ENCODE results near the gene GUK1.

The GUK1 gene

DNA sequence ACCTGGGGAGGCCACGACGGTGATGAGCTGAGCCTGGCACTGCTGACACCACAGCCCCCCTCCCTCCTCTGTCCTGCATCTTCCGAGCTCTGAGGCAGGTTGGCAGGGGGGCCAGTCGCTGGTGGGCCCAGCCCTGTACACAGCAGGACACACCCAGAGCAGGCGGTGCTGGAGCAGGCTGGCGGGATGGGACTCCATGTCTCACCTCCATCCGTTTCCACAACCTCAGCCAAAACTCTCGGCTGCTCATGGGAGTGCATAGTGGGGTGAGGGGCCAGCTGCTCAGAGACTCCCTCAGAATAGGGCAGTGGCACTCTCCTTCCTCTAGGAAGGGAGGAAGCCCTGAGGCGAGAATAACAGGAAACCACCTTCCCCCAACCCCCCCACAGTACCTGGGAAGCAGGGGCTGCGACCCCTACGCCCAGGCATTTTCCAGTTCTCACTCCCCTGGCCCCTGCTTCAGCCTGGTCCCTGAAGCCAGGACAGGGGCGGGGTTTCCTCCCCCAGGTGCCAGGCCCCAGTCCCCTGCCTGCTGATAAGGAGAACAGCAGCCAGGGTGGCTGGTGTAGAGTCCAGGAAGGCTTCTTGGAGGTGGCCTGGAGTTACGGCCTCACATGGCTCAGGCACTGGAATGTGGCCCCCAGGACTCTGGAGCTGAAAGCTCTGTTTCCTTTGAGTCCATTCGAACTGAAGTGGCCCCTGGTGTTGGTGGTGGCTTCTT is 22.4 kb downstream of the GUK1 start:
- DNase-seq (ENCODE audit: low read depth, low spot score), result no peak
- in situ Hi-C loops (cut with HindIII; ENCODE audit: low sequenced_read_pairs), result no loop called here
- no peak overlapping the region for H3K4me3 ChIP-seq (ENCODE audit: low read depth, low read length)
- TF ChIP-seq, protein P1, sequence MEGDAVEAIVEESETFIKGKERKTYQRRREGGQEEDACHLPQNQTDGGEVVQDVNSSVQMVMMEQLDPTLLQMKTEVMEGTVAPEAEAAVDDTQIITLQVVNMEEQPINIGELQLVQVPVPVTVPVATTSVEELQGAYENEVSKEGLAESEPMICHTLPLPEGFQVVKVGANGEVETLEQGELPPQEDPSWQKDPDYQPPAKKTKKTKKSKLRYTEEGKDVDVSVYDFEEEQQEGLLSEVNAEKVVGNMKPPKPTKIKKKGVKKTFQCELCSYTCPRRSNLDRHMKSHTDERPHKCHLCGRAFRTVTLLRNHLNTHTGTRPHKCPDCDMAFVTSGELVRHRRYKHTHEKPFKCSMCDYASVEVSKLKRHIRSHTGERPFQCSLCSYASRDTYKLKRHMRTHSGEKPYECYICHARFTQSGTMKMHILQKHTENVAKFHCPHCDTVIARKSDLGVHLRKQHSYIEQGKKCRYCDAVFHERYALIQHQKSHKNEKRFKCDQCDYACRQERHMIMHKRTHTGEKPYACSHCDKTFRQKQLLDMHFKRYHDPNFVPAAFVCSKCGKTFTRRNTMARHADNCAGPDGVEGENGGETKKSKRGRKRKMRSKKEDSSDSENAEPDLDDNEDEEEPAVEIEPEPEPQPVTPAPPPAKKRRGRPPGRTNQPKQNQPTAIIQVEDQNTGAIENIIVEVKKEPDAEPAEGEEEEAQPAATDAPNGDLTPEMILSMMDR (IDR thresholded peaks at IDR 0.05; ENCODE audit: low read depth, low read length), result no peak

DNA sequence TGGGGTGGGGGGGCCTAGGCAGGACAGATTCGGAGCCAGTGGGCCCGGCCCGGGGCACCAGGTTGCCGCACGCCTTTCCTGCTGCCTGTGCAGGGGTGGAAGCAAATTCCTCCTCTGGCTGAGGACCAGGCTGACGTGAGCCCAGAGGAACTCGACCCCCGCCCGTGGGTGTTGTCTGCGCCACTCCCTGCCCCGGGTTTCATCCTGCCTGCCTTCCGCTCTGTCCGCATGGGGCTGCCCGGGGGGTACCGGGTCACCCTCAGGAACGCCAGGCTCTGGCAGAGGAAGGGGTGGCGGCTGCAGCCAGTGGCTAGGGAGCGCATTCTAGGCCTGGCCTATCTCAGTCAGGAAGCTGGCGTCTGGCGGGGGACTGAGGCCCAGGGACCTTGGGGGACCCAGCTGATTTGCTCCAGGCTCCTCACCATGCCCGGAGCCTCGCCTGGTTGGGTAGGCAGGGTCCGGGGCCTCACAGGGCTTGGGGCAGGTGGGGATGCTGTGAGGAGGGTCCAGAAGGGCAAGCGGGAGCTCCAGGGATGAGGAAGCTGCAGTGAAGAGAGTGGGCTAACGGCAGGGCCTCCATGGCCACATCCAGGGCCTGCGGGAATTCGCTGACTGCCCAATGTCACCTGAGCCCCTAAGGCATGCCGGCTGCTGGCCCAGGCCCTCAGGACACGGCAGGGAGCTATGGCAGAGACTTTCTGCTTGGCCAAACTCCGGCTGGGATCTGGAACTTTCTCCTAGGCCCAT is 23.1 kb downstream of the GUK1 start:
- in situ Hi-C loops (cut with HindIII; ENCODE audit: low sequenced_read_pairs), result no loop called here
- no peak overlapping the region for H3K4me3 ChIP-seq (ENCODE audit: low read depth, low read length)
- DNase-seq (ENCODE audit: low read depth, low spot score), result peak; percentile 4
- TF ChIP-seq, protein P1 (IDR thresholded peaks at IDR 0.05; ENCODE audit: low read depth, low read length), result no peak

DNA sequence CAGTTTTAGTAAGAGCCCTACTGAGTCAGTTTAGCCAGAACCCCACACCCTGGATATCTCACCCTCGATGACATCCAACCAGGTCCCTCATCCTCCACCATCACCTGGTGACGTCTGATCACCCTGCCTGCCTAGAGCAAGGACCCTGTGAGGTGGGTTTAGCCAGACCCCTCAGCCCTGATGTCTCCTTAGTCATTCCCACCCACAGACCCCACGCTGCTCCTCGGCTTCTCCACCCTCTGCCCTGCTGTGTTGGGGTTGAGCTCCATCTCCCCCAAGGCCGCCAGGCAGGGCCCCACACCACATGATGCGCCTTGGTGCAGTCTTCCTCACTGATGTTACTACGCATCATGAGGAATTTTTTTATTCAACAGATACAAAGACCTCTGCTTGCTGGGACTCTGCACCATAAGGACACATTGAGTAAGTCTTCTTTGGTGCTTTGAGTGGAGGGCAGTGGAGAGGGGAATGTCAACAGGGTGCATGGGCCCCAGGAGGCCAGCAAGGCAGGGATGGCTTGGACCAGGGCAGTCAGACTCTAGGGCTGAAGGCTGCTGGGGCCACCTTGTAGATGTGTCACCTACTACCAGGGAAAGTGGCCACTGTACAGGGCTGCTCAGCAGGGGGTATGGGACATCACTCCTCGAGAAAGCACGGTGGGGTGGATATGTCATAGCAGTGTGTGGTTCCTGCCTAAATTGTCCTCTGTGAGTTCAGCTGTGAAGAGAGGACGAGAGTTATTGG is 23.9 kb downstream of the GUK1 start:
- in situ Hi-C loops (cut with HindIII; ENCODE audit: low sequenced_read_pairs), result no loop called here
- no peak for DNase-seq (ENCODE audit: low read depth, low spot score)
- H3K4me3 ChIP-seq (ENCODE audit: low read depth, low read length), result no peak overlapping the region
- TF ChIP-seq, protein P1 (IDR thresholded peaks at IDR 0.05; ENCODE audit: low read depth, low read length), result no peak

DNA sequence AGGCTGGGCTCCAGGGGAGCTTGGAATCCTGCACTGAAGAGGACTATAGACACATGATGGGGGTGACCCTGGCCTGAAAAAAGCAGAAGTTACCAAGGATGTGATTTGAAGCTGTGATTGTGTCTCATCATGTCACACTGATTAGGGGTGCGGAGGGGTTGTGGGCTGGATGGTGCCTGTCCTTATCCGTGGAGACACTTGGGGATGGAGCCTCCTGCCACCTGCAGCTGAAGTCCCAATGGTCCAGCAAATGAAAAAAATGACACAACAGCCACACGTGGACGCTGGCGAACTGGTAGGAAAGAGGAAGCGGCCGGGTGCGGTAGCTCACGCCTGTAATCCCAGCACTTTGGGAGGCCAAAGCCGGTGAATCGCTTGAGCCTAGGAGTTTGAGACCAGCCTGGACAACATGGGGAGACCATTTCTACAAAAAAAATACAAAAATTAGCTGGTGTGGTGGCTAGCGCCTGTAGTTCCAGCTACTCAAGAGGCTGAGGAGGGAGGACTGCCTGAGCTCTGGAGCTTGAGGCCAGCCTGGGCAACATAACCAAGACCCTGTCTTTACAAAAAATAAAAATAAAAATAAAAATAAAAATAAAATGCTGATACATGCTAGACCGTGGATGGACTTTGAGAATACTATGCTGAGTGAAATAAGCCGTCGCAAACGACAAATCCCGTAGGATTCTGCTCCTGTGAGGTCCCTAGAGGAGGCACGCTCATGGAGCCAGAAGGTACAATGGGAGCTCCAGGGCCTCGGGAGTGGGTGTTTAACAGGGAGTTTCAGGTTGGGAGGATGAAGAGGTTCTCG is 24.7 kb downstream of the GUK1 start:
- in situ Hi-C loops (cut with HindIII; ENCODE audit: low sequenced_read_pairs), result no loop called here
- DNase-seq (ENCODE audit: low read depth, low spot score), result no peak
- H3K4me3 ChIP-seq (ENCODE audit: low read depth, low read length), result peak overlapping the region; percentile 57
- TF ChIP-seq, protein P1 (IDR thresholded peaks at IDR 0.05; ENCODE audit: low read depth, low read length), result no peak

DNA sequence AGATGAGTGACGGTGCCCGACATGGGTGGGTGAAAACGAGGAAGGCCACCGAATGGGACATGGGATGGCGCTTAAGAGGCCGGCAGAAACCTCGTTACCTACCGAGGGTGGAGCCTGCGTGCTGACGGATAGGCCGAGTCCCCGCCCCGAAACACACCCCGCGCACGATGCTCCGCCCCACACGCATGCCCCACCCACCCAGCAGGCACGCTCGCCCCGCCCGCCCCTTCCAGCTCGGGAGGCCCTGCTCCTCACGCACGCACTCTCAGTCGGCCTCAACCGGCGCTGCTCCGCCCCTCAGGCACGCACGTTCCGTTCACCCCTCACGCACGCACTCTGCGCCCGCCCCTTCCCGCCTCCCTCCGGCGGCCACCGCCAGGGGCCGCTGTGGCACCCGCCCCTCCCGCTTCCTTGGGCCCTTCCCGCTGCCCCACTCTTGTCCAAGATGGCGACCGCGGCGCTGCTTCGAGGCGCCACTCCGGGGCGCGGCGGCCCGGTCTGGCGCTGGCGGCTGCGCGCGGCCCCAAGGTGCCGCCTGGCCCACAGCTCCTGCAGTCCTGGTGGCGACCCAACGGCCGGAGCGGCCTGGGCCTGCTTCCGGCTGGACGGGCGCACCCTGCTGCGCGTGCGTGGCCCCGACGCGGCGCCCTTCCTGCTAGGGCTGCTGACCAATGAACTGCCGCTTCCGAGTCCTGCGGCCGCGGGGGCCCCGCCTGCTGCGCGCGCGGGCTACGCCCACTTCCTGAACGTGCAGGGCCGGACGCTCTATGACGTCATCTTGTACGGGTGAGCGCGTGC is 25.5 kb downstream of the GUK1 start, which contains the start of gene IBA57:
IBA57 (plus strand) TSS at position 433 of the 798 bp plus-strand sequence; CDS start at position 446, 13 bp downstream.
- DNase-seq (ENCODE audit: low read depth, low spot score), result peak; percentile 99
- peak within 1 kb of the TSS; percentile 58 for H3K4me3 ChIP-seq (ENCODE audit: low read depth, low read length)
- in situ Hi-C loops (cut with HindIII; ENCODE audit: low sequenced_read_pairs), result no loop called here
- TF ChIP-seq, protein P1 (IDR thresholded peaks at IDR 0.05; ENCODE audit: low read depth, low read length), result peak; percentile 84
